GM21825 (cell line): ENCODE results near the gene FBXW12.

Experiments used
- ATAC-seq: cut with Tn5 transposase; IDR thresholded peaks from one replicate; pipeline ENCODE4 v1.9.1; 2021; ENCODE audit warnings: mild to moderate bottlenecking, moderate library complexity; ENCODE audit not compliant: unreplicated experiment

FBXW12 gene

DNA sequence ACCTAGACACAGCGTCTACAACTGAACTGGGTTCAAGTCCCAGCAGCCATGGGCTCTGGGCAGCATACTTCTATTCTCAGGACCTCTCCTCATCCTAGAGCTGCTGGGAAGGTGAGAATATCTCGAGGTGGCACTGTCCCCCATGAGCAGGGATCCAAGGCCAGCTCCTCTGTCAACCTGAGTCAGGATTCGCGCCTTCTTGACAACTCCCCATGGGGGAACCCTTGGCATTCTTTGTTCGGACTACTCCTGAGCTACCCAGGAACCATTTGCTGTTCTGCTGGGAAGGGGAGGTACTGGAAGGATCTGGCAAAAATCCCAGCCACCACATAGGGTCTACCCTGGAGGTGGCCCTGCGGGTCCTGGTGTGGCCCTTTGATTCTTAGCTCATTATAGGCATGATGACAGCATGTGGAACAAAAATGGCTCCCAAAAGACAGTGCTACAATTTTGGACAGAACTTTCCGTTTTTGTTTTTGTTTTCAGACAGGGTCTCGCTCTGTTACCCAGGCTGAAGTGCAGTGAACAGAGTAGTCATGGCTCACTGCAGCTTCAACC lies 35.6 kb downstream of the FBXW12 start:
- no peak for ATAC-seq

DNA sequence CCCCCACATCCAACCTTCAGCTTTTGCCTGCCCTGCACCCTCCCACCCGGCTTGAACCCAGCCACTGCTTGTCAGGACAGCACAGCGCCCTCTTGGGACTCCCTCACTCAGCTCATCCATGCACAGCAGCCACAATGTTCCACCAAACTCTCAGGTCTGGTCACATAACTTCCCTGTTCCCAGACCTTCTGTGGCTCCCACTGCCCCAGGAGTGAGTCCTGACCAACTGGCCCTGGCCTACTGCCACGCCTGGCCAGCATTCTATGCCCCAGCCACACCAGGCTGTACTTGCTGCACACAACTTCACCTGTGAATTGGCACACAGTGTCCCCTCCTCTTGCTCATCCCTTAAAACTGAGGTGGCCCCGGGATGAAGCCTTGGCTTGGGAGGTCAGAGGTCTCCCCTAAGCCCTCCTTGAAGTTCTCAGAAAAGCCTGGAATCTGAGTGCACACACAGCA lies 36.8 kb downstream of the FBXW12 start:
- no peak for ATAC-seq

DNA sequence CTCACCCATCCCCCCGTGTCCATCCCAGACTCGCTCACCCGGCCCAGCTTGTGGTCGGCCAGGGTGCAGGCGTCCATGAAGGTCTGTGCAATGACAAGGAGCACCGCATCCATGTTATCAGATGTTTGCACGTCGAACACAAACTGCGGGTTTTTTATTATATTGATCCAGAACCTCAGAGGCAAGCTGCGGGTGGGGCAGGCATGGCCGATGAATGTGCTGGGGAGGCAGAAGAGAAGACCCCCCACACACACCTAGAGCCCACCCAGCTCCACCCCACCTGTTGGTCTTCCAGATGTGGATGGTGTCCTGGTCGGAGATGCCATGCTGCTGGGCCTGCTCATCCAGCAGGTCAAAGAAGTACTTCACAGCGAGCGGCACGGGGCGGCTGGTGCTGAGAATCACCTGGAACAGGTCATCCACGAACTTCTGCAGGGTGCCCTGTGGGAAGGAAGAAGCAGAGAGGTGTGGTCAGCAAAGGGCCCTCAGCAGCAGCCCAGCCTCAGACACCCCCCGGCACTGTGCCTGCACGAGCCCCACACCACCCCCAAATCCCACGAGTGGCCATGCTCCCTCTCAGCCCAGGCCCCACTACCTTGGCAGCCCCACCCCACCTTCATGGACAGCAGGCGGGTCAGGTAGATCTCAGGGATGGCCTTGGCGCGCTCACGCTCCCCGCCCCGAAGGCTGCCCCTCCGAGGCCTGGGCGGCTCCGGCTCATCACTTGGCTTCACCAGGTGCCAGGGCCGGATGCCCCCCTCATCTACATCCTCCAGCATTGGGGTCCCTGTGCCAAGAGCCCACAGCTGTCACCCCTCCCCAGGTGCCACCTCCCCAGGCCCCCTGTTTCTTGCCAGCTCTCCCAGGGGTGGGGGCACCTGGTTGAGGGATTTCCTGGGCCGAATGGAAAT lies 37.5 kb downstream of the FBXW12 start:
- no peak for ATAC-seq

DNA sequence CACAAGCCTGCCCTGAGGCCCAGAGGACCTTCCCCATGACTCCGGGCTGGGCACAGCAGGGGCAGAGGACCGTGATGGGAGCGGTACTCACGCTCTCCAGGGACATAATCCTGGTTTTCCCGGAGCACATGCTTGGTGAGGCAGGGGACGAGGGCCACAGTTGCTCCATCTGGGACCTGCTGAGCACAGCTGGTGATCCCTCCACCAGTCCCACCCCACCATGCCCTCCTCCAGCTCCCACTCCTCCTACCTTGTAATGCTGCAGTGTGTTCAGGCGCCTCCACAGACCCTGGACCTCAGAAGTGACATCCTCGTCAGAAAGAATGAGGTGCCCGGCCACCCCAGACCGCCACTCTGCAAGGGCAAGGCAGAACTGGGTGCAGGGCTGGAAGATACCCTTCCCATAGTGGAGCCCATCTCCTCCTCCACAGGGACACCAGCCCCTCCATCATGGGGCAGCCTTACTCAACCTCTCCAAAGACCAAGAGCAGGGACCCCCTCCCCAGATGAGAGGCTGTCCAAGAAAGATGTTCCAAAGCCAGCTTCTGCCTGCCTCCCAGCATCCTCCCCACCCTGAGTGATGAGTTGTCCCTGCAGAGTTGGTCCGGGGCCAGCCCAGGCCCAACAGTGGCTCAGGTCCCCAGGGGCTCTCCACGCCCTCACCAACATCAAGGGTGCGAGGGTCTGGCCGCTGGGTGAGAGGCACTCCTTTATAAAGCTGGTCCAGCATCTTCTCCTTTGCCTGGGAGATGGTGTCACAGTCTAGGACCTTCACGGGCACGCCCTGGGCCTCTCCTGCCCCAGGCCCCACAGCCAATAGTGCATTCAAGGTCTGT lies 38.4 kb downstream of the FBXW12 start:
- no peak for ATAC-seq

DNA sequence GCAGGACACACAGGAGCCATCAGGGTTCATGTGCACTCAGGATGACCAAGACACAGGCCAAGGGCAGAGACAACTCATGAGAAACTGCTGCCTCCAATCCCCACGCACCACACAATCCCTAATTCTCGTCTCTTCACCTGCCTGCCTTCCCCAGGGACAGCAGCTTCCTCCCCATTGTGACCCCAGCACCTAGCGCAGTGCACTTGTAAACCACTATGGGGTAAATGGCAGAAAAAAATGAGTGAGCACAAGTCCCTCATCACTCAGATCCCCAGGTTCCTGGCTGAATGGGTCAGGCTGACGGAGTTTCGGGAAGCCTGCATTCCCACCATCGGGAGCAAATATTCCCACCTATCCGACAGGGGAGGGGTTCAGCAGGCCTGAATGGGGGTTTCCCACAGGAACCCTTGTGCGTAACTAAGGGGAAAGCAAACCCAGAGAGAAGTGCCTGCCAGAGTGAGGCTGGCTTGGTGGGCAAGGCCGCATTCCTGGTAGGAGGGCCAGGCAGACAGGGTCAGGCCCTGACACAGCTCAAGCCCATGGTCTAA lies 39.1 kb downstream of the FBXW12 start:
- no peak for ATAC-seq

DNA sequence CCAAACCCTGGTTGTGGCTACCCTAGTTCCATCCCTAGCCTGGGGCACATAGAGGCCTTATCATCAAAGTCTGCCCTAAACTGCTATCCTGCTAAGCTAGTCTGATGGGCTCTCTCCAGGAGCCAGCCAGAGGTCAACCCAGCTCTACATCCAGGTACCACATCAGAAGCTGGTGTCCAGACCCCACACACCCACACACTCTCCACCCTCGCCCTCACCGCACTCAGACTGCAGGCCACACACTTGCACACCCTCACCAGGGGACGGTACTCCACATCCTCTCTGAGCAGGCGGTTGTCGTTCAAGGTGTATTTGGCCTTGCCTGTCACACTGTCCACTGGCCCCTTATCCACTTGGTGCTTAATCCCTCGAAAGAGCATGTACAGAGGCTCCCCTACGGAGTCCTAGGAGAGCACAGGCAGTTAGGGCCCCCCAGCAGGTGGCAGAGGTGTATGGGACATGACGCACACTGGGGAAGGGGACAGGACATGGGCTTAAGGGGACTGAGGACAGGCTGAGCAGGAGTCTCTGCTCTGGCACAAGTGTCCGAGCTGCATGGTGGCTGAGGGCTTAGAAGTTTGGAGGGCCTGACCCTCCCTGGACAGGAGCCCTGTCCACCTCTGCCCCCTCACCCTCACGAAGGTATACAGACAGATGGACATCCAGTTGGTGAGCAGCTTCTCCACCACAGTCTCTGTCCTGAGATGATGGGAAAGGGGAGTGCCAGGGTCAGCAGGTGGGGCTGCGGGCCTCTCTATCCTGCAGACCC lies 39.8 kb downstream of the FBXW12 start:
- no peak for ATAC-seq

DNA sequence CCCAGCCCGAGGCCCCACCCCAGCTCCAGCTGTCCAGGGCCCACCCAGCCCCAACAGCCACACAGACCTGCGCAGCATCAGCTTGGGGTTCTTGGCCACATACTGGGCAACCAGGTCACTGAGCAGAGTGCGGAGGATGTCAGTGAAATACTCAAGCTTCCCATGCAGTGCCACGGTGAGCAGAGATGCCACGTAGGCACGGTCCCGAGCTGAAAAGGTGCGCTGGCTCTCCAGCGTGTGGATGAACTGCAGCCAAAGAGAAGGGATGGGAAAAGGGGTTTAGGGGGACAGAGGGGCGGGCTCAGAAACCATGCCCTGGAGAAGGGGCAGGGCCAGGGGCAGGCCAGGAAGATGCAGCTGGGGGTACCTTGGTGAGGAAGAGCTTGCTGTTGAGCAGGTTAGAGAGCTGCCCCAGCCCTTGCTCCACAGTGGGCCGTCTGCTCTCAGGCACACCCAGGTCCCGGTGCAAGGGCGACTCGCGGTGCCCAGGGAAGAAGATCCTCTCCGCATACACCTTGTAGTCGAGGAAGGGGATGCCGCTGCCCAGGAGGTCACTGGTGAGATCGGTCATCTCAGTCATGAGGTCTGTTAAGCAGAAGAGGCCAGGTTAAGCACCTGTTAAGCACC lies 40.5 kb downstream of the FBXW12 start:
- no peak for ATAC-seq

DNA sequence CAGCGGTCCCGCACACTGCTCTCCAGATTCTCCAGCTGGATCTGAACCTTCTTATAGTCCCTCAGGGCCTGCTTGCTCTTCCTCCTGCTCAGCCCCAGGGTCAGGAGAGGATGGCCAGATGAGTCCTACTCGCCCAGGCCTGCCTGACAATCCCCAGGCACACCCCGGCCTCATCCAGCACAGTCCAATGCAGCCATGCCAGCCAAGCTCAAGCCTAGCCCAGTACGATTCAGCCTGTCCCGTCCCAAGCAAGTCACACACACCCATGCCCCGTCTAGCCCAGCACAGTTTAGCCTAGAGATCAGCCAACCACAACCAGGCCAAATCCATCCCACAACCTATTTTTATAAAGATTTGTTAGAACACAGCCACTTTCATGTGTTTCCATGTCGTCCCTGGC lies 41.1 kb downstream of the FBXW12 start:
- ATAC-seq: no peak

DNA sequence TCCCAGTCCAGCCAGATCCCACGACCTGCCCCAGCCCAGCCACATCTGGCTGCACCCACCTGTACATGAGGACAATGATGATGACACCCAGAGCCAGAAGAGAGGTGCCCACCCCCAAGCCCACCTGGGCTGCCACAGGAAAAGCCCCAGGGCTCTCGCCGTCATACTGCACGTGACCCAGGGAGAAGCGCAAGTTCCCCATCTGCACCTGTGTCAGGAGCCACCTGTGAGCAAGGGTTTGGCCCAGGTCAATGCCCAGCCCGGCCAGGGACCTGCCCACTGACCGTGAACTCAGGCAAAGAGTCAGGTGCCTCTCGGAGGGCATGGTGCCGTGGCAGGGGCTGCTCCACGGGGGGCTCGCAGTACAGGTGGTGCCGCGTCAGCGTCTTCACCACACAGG lies 41.6 kb downstream of the FBXW12 start:
- no peak for ATAC-seq

DNA sequence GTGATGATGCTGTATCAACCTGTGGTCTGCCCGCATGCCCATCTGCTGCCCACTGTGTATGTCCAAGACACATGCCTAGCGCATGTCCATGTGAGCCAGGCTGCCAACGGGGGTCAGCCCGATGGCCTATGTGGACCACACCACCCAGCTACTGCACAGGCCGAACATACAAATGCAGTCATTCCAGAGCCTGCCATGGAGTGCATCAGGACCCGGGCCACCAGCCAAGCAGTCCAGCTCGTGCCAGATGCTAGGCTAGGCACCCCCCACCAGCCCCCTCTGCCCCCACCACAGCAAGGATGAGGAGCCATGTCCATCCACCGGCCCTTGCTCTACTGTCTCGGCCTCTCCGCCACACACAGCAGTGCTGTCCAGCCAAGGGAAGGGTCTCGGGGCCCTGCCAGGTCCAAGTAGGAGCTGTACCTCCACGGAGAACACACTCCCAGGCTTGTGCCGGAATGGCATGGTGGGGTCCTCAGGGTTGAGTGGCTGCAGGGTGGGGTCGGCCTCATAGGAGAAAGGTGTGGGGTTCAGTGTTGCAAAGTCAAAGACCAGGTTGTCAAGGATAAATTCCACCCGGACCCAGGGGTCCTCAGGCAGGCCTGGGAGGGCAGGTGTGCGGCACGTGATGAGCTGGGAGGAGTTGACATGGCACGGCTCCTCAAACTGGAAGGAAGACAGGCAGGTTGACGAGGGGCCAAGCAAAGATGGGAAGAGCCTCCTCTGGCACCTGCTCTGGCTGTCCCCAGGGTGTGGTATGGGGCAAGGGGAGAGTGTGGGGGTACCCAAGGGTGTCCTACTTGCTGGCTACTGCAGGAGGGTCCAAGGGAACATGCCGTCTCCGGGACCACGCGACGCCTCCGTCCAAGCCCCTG lies 42.6 kb downstream of the FBXW12 start:
- ATAC-seq: no peak

DNA sequence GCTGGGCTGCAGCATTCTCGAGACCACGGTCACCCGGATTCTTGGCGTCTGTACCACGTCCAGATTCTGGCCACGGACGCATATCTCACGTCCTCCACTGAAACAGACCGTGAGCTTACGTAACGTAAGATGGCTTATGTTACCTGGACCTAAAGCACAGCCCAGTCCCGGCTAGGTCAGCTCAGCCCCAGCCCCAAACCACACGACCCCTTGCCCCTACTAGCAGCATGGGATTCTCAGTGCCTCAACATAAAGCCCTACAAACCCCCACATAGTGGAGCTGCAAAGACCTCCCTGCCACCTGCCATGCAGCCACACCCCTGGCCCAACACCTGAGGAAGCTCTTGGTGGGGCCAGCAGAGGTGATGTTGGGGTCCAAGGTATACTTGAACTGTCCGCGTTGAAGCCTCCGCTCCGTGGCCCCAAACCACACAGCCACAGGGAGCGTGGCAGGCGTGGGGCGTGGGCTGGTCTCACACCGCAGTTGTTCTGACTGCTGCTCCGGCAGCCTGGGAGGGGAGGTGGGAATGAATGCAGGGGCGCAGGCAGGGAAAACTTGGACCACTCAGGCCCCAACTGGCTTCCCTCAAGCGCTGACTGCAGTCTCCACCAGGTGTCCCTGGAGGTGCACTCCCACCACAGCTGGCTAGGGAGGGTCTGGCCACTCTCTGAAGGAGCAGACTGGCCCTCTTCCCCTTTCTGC lies 43.4 kb downstream of the FBXW12 start:
- ATAC-seq: no peak

DNA sequence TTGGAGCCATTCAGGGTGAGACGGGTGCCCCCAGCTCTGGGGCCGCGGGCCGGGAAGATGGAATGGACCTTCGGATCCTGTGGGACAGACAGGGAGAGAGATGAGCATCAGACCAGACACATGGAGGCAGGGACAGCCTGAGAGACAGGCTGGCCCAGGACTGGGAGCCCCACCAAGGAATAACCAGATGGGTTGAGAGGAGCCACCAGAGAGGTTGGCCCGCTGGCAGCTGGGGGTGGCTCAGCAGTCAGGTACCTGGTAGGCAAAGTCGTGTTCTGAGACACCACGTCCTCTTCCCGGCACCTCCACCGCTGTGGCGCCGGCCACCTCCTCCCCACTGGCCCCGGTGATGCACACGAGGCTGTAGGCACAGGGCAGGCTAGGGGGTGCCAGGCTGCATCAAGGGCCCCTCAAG lies 44.1 kb downstream of the FBXW12 start:
- ATAC-seq: no peak

DNA sequence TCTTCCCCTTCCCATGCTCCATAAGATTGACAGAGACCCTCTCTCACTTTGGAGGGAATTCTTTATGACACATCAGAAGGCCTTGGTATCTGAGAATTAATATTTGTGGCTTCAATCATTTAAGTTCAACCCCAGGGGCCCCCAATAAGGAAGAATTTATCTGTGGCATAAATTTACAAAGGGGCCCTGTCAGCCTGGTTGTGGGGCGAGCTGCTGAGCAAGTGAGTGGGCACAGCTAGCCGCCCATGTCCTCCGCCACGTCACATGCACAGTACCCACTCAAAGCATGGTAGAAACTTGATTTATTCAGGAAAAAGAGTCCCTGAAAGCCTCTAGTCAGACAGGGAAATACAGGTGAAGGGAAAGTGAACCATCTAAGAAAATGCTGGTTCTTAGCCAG lies 44.5 kb downstream of the FBXW12 start:
- no peak for ATAC-seq

DNA sequence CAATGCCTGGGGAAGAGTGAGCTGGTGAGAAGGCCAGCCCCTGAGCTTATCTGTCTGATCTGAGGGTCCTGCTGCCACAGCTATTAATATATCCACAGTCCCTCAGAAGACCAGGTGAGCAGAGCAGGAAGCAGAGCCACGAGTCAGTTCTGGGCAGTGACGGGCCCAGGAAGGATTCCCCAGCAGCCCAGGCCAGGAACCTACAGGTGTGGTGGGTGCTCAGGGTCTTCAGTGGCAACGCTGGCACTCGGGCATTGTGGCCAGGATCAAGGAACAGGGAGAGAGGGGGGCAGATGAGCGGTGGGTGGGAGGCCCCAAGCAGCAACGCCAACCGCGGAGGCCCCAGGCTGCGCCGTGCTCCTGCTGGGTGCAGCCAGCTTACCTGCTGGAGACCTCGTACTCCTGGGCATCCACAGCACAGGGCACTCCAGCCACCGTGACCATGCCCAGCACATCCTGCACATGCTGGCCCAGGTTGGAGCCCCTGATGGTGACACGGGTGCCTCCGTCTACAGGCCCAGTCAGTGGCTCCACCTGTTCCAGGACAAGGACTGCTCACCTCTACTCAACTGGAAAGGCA lies 45.6 kb downstream of the FBXW12 start:
- ATAC-seq: no peak

DNA sequence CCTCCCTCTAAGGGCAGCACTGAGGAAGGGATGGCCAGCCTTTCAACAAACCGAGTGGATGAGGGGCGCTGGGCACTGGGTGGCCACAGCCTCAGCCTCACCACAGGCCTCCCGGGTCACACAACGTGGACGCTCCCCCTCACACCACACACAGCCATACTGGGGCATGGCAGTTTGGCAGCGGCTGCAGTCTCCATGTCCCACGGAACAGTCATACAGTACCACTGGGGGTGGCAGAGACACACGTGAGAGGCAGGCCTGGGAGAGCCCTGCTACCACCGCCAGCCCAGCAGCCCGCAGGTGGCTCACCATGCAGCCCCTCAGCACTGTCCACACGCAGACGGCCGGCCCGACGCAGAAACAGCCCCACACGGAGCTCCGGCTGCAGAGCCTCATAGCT lies 46.1 kb downstream of the FBXW12 start:
- ATAC-seq: no peak

DNA sequence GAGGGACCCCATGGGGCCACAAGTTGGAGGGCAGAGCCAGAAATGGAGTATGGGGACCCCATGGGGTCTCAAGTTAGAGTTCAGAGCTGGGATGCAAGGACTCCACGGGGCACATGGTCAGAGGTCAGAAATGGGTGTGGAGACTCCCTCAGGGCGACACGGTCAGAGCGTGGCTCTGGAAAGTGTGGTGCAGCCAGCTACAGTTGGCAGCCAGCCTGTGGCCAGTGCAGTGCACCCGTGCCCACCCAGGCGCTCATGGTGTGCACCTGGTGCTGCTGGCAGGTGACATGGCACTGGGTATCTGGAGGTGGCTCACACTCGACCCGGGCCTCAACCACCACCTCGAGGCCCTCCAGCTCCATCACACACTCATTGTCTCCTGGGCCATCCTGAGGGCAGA lies 46.6 kb downstream of the FBXW12 start:
- ATAC-seq: no peak

DNA sequence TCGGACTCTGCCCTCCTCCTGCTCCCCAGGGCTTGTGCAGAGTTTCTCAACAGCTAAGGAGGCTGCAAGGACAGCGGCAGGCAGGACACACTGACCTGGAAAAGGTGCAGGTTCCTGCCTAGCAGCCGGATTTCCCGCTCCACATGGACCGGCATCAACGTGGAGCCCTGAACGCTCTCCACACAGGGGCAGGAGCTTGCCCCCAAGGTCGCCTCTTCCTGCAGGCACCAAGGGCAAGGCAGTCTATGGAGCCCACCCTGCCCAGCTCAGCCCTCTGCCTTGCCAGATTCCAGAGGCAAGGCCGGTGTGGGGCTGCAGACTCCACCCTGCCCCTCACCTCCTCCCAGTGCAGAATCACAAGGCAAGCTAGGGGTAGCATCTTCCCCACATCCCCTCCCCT lies 47.1 kb downstream of the FBXW12 start:
- ATAC-seq: no peak

DNA sequence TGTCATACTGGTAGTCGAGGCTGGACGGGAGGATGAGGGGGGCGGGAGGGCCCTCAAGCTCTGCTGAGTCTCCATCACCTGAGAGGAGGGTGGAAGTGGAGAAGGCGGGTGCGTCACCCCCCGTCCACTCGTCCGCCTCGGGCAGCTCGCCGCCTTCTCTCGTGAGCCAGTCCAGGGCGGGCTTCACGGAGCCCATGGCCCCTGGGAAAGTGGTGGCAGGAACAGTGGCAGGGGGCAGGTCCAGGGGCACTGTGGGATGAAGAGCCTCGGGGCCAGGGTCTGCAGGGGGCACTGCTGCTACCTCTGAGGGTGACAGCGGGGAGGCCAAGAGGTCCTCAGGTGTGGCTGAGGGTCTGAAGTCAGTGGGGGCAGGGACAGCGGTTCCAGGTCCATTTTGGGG lies 47.6 kb downstream of the FBXW12 start:
- ATAC-seq: no peak
